H1 (cell line): ENCODE data around the gene IGFALS. TPM values are rescaled to one million over a fixed set of nuclear protein-coding genes. Genes with fewer than 3 reads are reported as not detected.

Source experiments
- CTCF ChIA-PET: fragments of 300-600 bp; sonication (Branson Sonifier 250); formaldehyde crosslinking; loops from one replicate; lab custom pipeline; 2021; ENCODE audit not compliant: partially characterized antibody; lab: Charles Lee
- POLR2A ChIA-PET: fragments of 300-600 bp; sonication (Branson Sonifier 250); formaldehyde crosslinking; loops from one replicate; lab custom pipeline; 2021; ENCODE audit warnings: inconsistent platforms; ENCODE audit not compliant: partially characterized antibody; lab: Charles Lee
- DNase-seq, 2 experiments: peaks; one replicate each; pipeline versions ENCODE4 v3.0.0 to v3.0.0-alpha.2; 2010 to 2022; ENCODE audit warnings: low spot score in 2 of 2, low read depth in 1 of 2, mixed read lengths in 1 of 2
- FAIRE-seq: peaks from 2 replicates; lab custom pipeline; 2011; peaks lifted over from hg19 to GRCh38; lab: Jason Lieb, UNC
- H2AFZ ChIP-seq: 2 replicates; pipeline ENCODE4 v1.8.1; 2012; ENCODE audit warnings: low read length, inconsistent platforms
- H2AK5ac ChIP-seq: 2 replicates; pipeline ENCODE4 v1.6.1; 2013; ENCODE audit warnings: low read depth, low read length
- H2BK120ac ChIP-seq: replicated peaks from 2 replicates; pipeline ENCODE3; 2013; ENCODE audit warnings: low read depth, low read length, inconsistent platforms
- H2BK12ac ChIP-seq: 2 replicates; pipeline ENCODE4 v1.6.1; 2013; ENCODE audit warnings: low read depth, low read length
- H2BK15ac ChIP-seq: 2 replicates; pipeline ENCODE4 v1.6.1; 2013; ENCODE audit warnings: low read length
- H2BK20ac ChIP-seq: 2 replicates; pipeline ENCODE4 v1.6.1; 2013; ENCODE audit warnings: low read length
- H2BK5ac ChIP-seq: 2 replicates; pipeline ENCODE4 v1.6.1; 2013; ENCODE audit warnings: low read depth, low read length
- H3K14ac ChIP-seq: 2 replicates; pipeline ENCODE4 v1.6.1; 2013; ENCODE audit warnings: inconsistent platforms; ENCODE audit not compliant: insufficient read length
- H3K18ac ChIP-seq: 2 replicates; pipeline ENCODE4 v1.6.1; 2013; ENCODE audit warnings: low read length; ENCODE audit errors: extremely low read depth
- H3K23ac ChIP-seq: 2 replicates; pipeline ENCODE4 v1.6.1; 2013; ENCODE audit warnings: inconsistent platforms; ENCODE audit not compliant: insufficient read length
- H3K23me2 ChIP-seq: 2 replicates; pipeline ENCODE4 v1.6.1; 2013; ENCODE audit warnings: low read depth, low read length
- H3K27ac ChIP-seq: 2 replicates; pipeline ENCODE4 v1.6.1; 2011; ENCODE audit warnings: low read depth, low read length, inconsistent platforms
- H3K27me3 ChIP-seq, 4 experiments: replicated peaks in 1 of 4; 1 replicate in 1 of 4; 2 replicates in 3 of 4; pipeline versions ENCODE4 v1.6.1 to v1.8.1; 2011 to 2013; ENCODE audit warnings: low read length in 3 of 4, mild to moderate bottlenecking in 3 of 4, inconsistent platforms in 2 of 4, mixed read lengths in 2 of 4, moderate library complexity in 1 of 4; ENCODE audit not compliant: control insufficient read depth in 3 of 4, insufficient read depth in 3 of 4; ENCODE audit errors: extremely low read depth in 1 of 4
- H3K36me3 ChIP-seq, 4 experiments: 2 replicates each; pipeline versions ENCODE4 v1.6.1 to v1.8.1; 2011 to 2013; ENCODE audit warnings: mild to moderate bottlenecking in 4 of 4, low read length in 3 of 4, moderate library complexity in 2 of 4, control low read depth in 1 of 4, inconsistent platforms in 1 of 4; ENCODE audit not compliant: insufficient read depth in 4 of 4, control insufficient read depth in 2 of 4
- H3K4ac ChIP-seq: replicated peaks from 2 replicates; pipeline ENCODE3; 2013; ENCODE audit warnings: low read length, low read depth, mixed read lengths, inconsistent platforms; ENCODE audit not compliant: insufficient read length
- H3K4me1 ChIP-seq, 4 experiments: replicated peaks in 1 of 4; 1 replicate in 1 of 4; 2 replicates in 3 of 4; pipeline versions ENCODE4 v1.6.1 to v1.8.1; 2011 to 2013; ENCODE audit warnings: low read length in 3 of 4, inconsistent platforms in 2 of 4, mixed read lengths in 1 of 4; ENCODE audit not compliant: insufficient read depth in 4 of 4, control insufficient read depth in 3 of 4
- H3K4me2 ChIP-seq, 2 experiments: 2 replicates each; pipeline versions ENCODE4 v1.6.1 to v1.8.1; 2011 to 2013; ENCODE audit warnings: low read depth in 2 of 2, low read length in 2 of 2, control low read depth in 1 of 2, inconsistent platforms in 1 of 2, mild to moderate bottlenecking in 1 of 2; ENCODE audit not compliant: insufficient read depth in 1 of 2
- H3K4me3 ChIP-seq, 4 experiments: fragments of 200-600, 300-600 bp in 1 of 4; sonication (generic), shearing (Covaris generic), sonication (Bioruptor Twin) in 1 of 4; 2 replicates each; pipeline versions ENCODE4 v1.5.1 to v1.8.1; 2011 to 2016; ENCODE audit warnings: low read length in 4 of 4, low read depth in 3 of 4, control low read depth in 2 of 4, inconsistent platforms in 2 of 4, mild to moderate bottlenecking in 2 of 4, mixed read lengths in 1 of 4, moderate library complexity in 1 of 4; ENCODE audit not compliant: insufficient read depth in 2 of 4; ENCODE audit errors: extremely low read depth in 1 of 4
- H3K56ac ChIP-seq: replicated peaks from 2 replicates; pipeline ENCODE3; 2013; ENCODE audit warnings: low read depth, mild to moderate bottlenecking, mixed read lengths, low read length, inconsistent platforms; ENCODE audit not compliant: insufficient read length
- H3K79me1 ChIP-seq: 2 replicates; pipeline ENCODE4 v1.6.1; 2013; ENCODE audit warnings: low read depth, low read length, control low read depth
- H3K79me2 ChIP-seq, 2 experiments: 2 replicates each; pipeline versions ENCODE4 v1.6.1 to v1.8.1; 2012 to 2013; ENCODE audit warnings: low read length in 2 of 2, mild to moderate bottlenecking in 2 of 2, inconsistent platforms in 1 of 2; ENCODE audit not compliant: insufficient read depth in 2 of 2, control insufficient read depth in 1 of 2
- H3K9ac ChIP-seq, 4 experiments: replicated peaks in 1 of 4; 1 replicate in 1 of 4; 2 replicates in 3 of 4; pipeline versions ENCODE4 v1.6.1 to v1.8.1; 2011 to 2013; ENCODE audit warnings: low read depth in 3 of 4, low read length in 3 of 4, control low read depth in 2 of 4, mild to moderate bottlenecking in 2 of 4, moderate library complexity in 2 of 4, inconsistent platforms in 1 of 4; ENCODE audit errors: extremely low read depth in 1 of 4
- H3K9me3 ChIP-seq, 2 experiments: 2 replicates each; pipeline versions ENCODE4 v1.6.1 to v1.8.1; 2012 to 2013; ENCODE audit warnings: mild to moderate bottlenecking in 2 of 2, moderate library complexity in 2 of 2, control low read depth in 1 of 2, inconsistent platforms in 1 of 2, low read depth in 1 of 2, low read length in 1 of 2, mixed read lengths in 1 of 2; ENCODE audit not compliant: insufficient read depth in 2 of 2
- H4K20me1 ChIP-seq, 2 experiments: replicated peaks in 1 of 2; 2 replicates each; pipeline versions ENCODE3 to v1.8.1; 2011 to 2013; ENCODE audit warnings: inconsistent platforms in 2 of 2, low read length in 2 of 2, mild to moderate bottlenecking in 1 of 2; ENCODE audit not compliant: insufficient read depth in 2 of 2, control insufficient read depth in 1 of 2
- H4K5ac ChIP-seq: 2 replicates; pipeline ENCODE4 v1.6.1; 2013; ENCODE audit warnings: low read length, low read depth, mixed read lengths, inconsistent platforms; ENCODE audit not compliant: insufficient read length
- H4K8ac ChIP-seq: 2 replicates; pipeline ENCODE4 v1.8.0; 2013; ENCODE audit warnings: mild to moderate bottlenecking, moderate library complexity, low read length, inconsistent platforms; ENCODE audit not compliant: insufficient read depth; ENCODE audit errors: extremely low read depth
- H4K91ac ChIP-seq: replicated peaks from 2 replicates; pipeline ENCODE3; 2013; ENCODE audit warnings: low read length, mixed read lengths, inconsistent platforms; ENCODE audit not compliant: insufficient read length
- ASH2L ChIP-seq: fragments of 200-600, 300-600 bp; sonication (generic); IDR thresholded peaks from one replicate; pipeline ENCODE4 v1.7.1; 2017; ENCODE audit warnings: low read length
- BACH1 ChIP-seq: IDR thresholded peaks from 2 replicates; pipeline ENCODE4 v1.6.1; 2012; ENCODE audit warnings: low read length, improper control_type of control experiment
- CHD1 ChIP-seq: IDR thresholded peaks from 2 replicates; pipeline ENCODE4 v1.6.1; 2012; ENCODE audit warnings: low read depth, low read length, improper control_type of control experiment
- E2F6 ChIP-seq: IDR thresholded peaks from 2 replicates; pipeline ENCODE4 v1.6.1; 2012; ENCODE audit warnings: inconsistent platforms
- HDAC6 ChIP-seq: IDR thresholded peaks from one replicate; pipeline ENCODE4 v1.7.1; 2012; ENCODE audit warnings: low read depth, mild to moderate bottlenecking, inconsistent platforms, low read length, moderate library complexity
- JUND ChIP-seq: IDR thresholded peaks from 2 replicates; pipeline ENCODE4 v1.6.1; 2011; ENCODE audit warnings: mild to moderate bottlenecking, improper control_type of control experiment, low read length
- KDM4A ChIP-seq: IDR thresholded peaks from one replicate; pipeline ENCODE4 v1.7.1; 2012; ENCODE audit warnings: low read depth, mild to moderate bottlenecking, moderate library complexity, low read length, inconsistent platforms; ENCODE audit not compliant: severe bottlenecking
- KDM5A ChIP-seq: fragments of 200-600 bp; IDR thresholded peaks from 2 replicates; pipeline ENCODE4 v1.7.1; 2012; ENCODE audit warnings: mild to moderate bottlenecking, low read length, inconsistent platforms, mixed read lengths
- MAFK ChIP-seq: IDR thresholded peaks from 2 replicates; pipeline ENCODE4 v1.6.1; 2012; ENCODE audit warnings: low read depth, mild to moderate bottlenecking, improper control_type of control experiment, low read length
- RFX5 ChIP-seq: IDR thresholded peaks from 2 replicates; pipeline ENCODE4 v1.6.1; 2011; ENCODE audit warnings: low read depth, low read length, improper control_type of control experiment, borderline replicate concordance
- RNF2 ChIP-seq: fragments of 200-900, 300-1000 bp; sonication (generic); IDR thresholded peaks from 2 replicates; pipeline ENCODE4 v1.7.1; 2016; ENCODE audit warnings: borderline replicate concordance, low read depth, mild to moderate bottlenecking, antibody characterized with exemption, low read length; ENCODE audit not compliant: poor library complexity, severe bottlenecking; ENCODE audit errors: missing control alignments
- TAF7 ChIP-seq: optimal IDR thresholded peaks from 2 replicates; pipeline ENCODE3; 2011; ENCODE audit warnings: low read depth, mild to moderate bottlenecking, inconsistent platforms, low read length, moderate library complexity, borderline replicate concordance
- TCF12 ChIP-seq: IDR thresholded peaks from 2 replicates; pipeline ENCODE4 v1.6.1; 2011; ENCODE audit warnings: low read depth, mild to moderate bottlenecking, low read length
- WGBS, 2 experiments: shearing (Covaris generic) in 1 of 2; methylation state at CpG; one replicate each; pipeline versions ENCODE4 v1.1.6 to v1.1.7; 2013 to 2015; ENCODE audit warnings: low lambda C conversion rate in 2 of 2, mixed read lengths in 2 of 2, inconsistent platforms in 1 of 2, low coverage in 1 of 2, missing lambda C conversion rate in 1 of 2; ENCODE audit not compliant: insufficient replicate concordance in 2 of 2, insufficient coverage in 1 of 2, insufficient read length in 1 of 2; ENCODE audit errors: extremely low coverage in 1 of 2, missing lambda C conversion rate in 1 of 2; 5-methylcytosine and 5-hydroxymethylcytosine counted together
- polyA plus RNA-seq, 7 experiments: library from polyadenylated mRNA; depleted of rRNA in 3 of 7; stranded (reverse) in 5 of 7; unstranded in 2 of 7; fragments of >200 nt in 5 of 7; fragments of 200-250 nt in 2 of 7; gene quantifications; 1 replicate in 5 of 7; 2 replicates in 1 of 7; 4 replicates in 1 of 7; pipeline versions ENCODE4 v1.2.1 to v1.2.3, GENCODE V29; 2011 to 2013; ENCODE audit warnings: missing spikeins in 2 of 7, mixed read lengths in 2 of 7
- total RNA-seq: library from RNA; stranded (reverse); fragmentation: NEBNext Ultra II Directional; extraction: Animal tissue kit (Norgen Biotek cat#: 25700); gene quantifications from 2 replicates; pipeline ENCODE4 v1.2.1, GENCODE V29; 2021

Gene IGFALS
- total and polyA plus RNA-seq, 2 of the 8 experiments (the other 6 are each of a cell fraction or from before 2014, with no cell fraction given), result not detected

- Histone ChIP-seq H3K14ac (no peak overlapping the region), H3K23me2 (peaks cover 3% of the 10 kb centered on the region; the same call in 1 of the 2 replicates), H3K23ac (no peak overlapping the region), H4K8ac (no peak overlapping the region), H3K4me2 (no peak overlapping the region), H2BK120ac (no peak overlapping the region), H4K91ac (no peak overlapping the region), H3K27ac (no peak overlapping the region), H3K4me1 (peaks cover 0 to 10% (median 3%) of the 10 kb centered on the region in 4 experiments; a peak in 5 of 7 replicates), H4K20me1 (peaks cover 4 to 12% of the 10 kb centered on the region in 2 experiments), H3K9me3 (no peaks in the 10 kb centered on the region), H3K4ac (no peak overlapping the region), H2BK5ac (no peak overlapping the region), H4K5ac (no peak overlapping the region), H2BK20ac (no peak overlapping the region), H2BK15ac (no peak overlapping the region), H3K79me2 (peaks cover 0 to 7% of the 10 kb centered on the region in 2 experiments; a peak in 2 of 4 replicates), H3K9ac (no peak overlapping the region), H3K79me1 (peaks cover 7% of the 10 kb centered on the region; the same call in 1 of the 2 replicates), H2AFZ (no peak overlapping the region), H3K18ac (no peak overlapping the region), H2BK12ac (no peak overlapping the region), H3K4me3 (no peak overlapping the region), H2AK5ac (no peak overlapping the region), H3K56ac (no peak overlapping the region), H3K36me3 (peaks cover 0 to 2% (median 0%) of the 10 kb centered on the region in 4 experiments; a peak in 2 of 8 replicates), H3K27me3 (peaks cover 0 to 5% (median 0%) of the 10 kb centered on the region in 4 experiments; a peak in 3 of 7 replicates)
- 84% methylated on average over 15 of the region's 16 CpGs; no CpG with 5 or more reads in 1 of the 2 experiments for WGBS, 2 experiments
- DNase-seq (no peak), FAIRE-seq (no peak)
- CTCF ChIA-PET, result interaction anchor here (1.1 to 2.2 kb wide), 5 partner anchors 26 to 117 kb away, joined by 3 to 11 read pairs (median 4); partner anchors contain the start of gene MAPK8IP3
- POLR2A ChIA-PET, result interaction anchor here (1.6 to 1.8 kb wide), 2 partner anchors 20 to 52 kb away, joined by 4 read pairs; no protein-coding TSS in a partner anchor
- TF ChIP-seq TCF12 (no peak), TAF7 (no peak), JUND (no peak), RNF2 (no peak), KDM4A (no peak), RFX5 (no peak), HDAC6 (no peak), CHD1 (no peak), ASH2L (no peak), KDM5A (no peak), BACH1 (no peak), E2F6 (no peak), MAFK (no peak)
Observed at GRCh38 chr16:1822801-1823200, 29.3 kb upstream of the IGFALS start.
